Neuronal stem cell (in vitro differentiated cells): ENCODE results near the gene PDLIM5.

Experiments
- DNase-seq: peaks from one replicate; pipeline ENCODE4 v3.0.0-alpha.2; 2013; ENCODE audit warnings: low spot score
- H2AFZ ChIP-seq: one replicate; pipeline ENCODE4 v1.6.1; 2013; ENCODE audit warnings: mild to moderate bottlenecking, low read length, inconsistent platforms
- H2AK5ac ChIP-seq: 2 replicates; pipeline ENCODE4 v1.6.1; 2013; ENCODE audit warnings: low read depth, mild to moderate bottlenecking, inconsistent platforms, low read length, moderate library complexity, mixed read lengths
- H2BK120ac ChIP-seq: 2 replicates; pipeline ENCODE4 v1.6.1; 2013; ENCODE audit warnings: low read depth, mild to moderate bottlenecking, inconsistent platforms, low read length, moderate library complexity, mixed read lengths
- H2BK12ac ChIP-seq: one replicate; pipeline ENCODE4 v1.6.1; 2013; ENCODE audit warnings: low read length, inconsistent platforms
- H2BK15ac ChIP-seq: 2 replicates; pipeline ENCODE4 v1.6.1; 2013; ENCODE audit warnings: mild to moderate bottlenecking, low read length, inconsistent platforms, mixed read lengths
- H2BK5ac ChIP-seq: one replicate; pipeline ENCODE4 v1.6.1; 2013; ENCODE audit warnings: inconsistent platforms, mild to moderate bottlenecking, low read length, moderate library complexity
- H3K14ac ChIP-seq: one replicate; pipeline ENCODE4 v1.6.1; 2013; ENCODE audit warnings: low read length, inconsistent platforms
- H3K18ac ChIP-seq: 2 replicates; pipeline ENCODE4 v1.6.1; 2013; ENCODE audit warnings: low read length, inconsistent platforms
- H3K23ac ChIP-seq: 2 replicates; pipeline ENCODE4 v1.6.1; 2013; ENCODE audit warnings: low read depth, mild to moderate bottlenecking, mixed read lengths, low read length, inconsistent platforms; ENCODE audit not compliant: poor library complexity
- H3K27ac ChIP-seq: replicated peaks from 3 replicates; pipeline ENCODE4 v1.5.1; 2013; ENCODE audit warnings: low read length, inconsistent platforms
- H3K27me3 ChIP-seq, 3 experiments: 2 replicates each; pipeline ENCODE4 v1.6.1; 2013; ENCODE audit warnings: low read length in 3 of 3, mild to moderate bottlenecking in 2 of 3, inconsistent platforms in 1 of 3, low read depth in 1 of 3, mixed read lengths in 1 of 3, moderate library complexity in 1 of 3; ENCODE audit not compliant: control insufficient read depth in 3 of 3, insufficient read depth in 3 of 3
- H3K36me3 ChIP-seq, 2 donors: replicated peaks in 1 of 2; 2 replicates each; pipeline ENCODE4 v1.6.1; 2013; ENCODE audit warnings: low read length in 2 of 2; ENCODE audit not compliant: control insufficient read depth in 2 of 2, insufficient read depth in 2 of 2
- H3K4ac ChIP-seq: 2 replicates; pipeline ENCODE4 v1.6.1; 2013; ENCODE audit warnings: inconsistent platforms, mild to moderate bottlenecking, low read length, moderate library complexity
- H3K4me1 ChIP-seq, 2 donors: 1 replicate in 1 of 2; 2 replicates in 1 of 2; pipeline ENCODE4 v1.6.1; 2013; ENCODE audit warnings: low read length in 2 of 2, low read depth in 1 of 2; ENCODE audit not compliant: control insufficient read depth in 2 of 2, insufficient read depth in 1 of 2
- H3K4me2 ChIP-seq: one replicate; pipeline ENCODE4 v1.6.1; 2013; ENCODE audit warnings: mild to moderate bottlenecking, low read length, inconsistent platforms; ENCODE audit not compliant: insufficient read depth, poor library complexity, severe bottlenecking
- H3K4me3 ChIP-seq, 2 donors: 2 replicates each; pipeline ENCODE4 v1.5.1; 2013; ENCODE audit warnings: low read length in 2 of 2, mild to moderate bottlenecking in 2 of 2, inconsistent platforms in 1 of 2, moderate library complexity in 1 of 2
- H3K79me1 ChIP-seq: one replicate; pipeline ENCODE4 v1.6.1; 2013; ENCODE audit warnings: low read depth, mild to moderate bottlenecking, inconsistent platforms, low read length, moderate library complexity
- H3K9ac ChIP-seq: one replicate; pipeline ENCODE4 v1.6.1; 2013; ENCODE audit warnings: mild to moderate bottlenecking, low read depth, low read length, inconsistent platforms; ENCODE audit not compliant: poor library complexity
- H3K9me3 ChIP-seq, 2 donors: replicated peaks in 1 of 2; 2 replicates each; pipeline versions ENCODE3 to v1.6.1; 2013; ENCODE audit warnings: low read length in 2 of 2, mild to moderate bottlenecking in 2 of 2, inconsistent platforms in 1 of 2, low read depth in 1 of 2, mixed read lengths in 1 of 2, moderate library complexity in 1 of 2; ENCODE audit not compliant: control insufficient read depth in 2 of 2, insufficient read depth in 1 of 2
- H4K8ac ChIP-seq: one replicate; pipeline ENCODE4 v1.6.1; 2013; ENCODE audit warnings: low read depth, mild to moderate bottlenecking, inconsistent platforms, low read length, moderate library complexity
- H4K91ac ChIP-seq: one replicate; pipeline ENCODE4 v1.6.1; 2013; ENCODE audit warnings: low read length, low read depth, mild to moderate bottlenecking, inconsistent platforms; ENCODE audit not compliant: poor library complexity
- WGBS, 2 donors: extraction: QIAGEN DNeasy Blood & Tissue Kit; methylation state at CpG; one replicate each; pipeline ENCODE4 v1.1.7; 2013; ENCODE audit warnings: missing lambda C conversion rate in 2 of 2, mixed read lengths in 1 of 2; ENCODE audit not compliant: insufficient read length in 2 of 2, insufficient replicate concordance in 1 of 2; ENCODE audit errors: extremely low coverage in 2 of 2; 5-methylcytosine and 5-hydroxymethylcytosine counted together

PDLIM5 gene

GRCh38 chr4:94700298-94700697, 248.6 kb downstream of the PDLIM5 start:
- H2BK15ac ChIP-seq = no peak overlapping the region
- no peak overlapping the region for H3K4ac ChIP-seq
- H2BK5ac ChIP-seq = no peak overlapping the region
- no peak overlapping the region for H4K8ac ChIP-seq
- no peaks in the 10 kb centered on the region for H3K27me3 ChIP-seq
- no peak overlapping the region for H4K91ac ChIP-seq
- peaks cover 0 to 23% of the 10 kb centered on the region in 2 donors for H3K4me1 ChIP-seq
- H3K36me3 ChIP-seq = no peaks in the 10 kb centered on the region
- H2AFZ ChIP-seq = no peak overlapping the region
- H2AK5ac ChIP-seq = no peak overlapping the region
- DNase-seq = no peak
- H3K27ac ChIP-seq = no peak overlapping the region
- no peaks in the 10 kb centered on the region for H3K79me1 ChIP-seq
- H3K23ac ChIP-seq = no peak overlapping the region
- H3K18ac ChIP-seq = no peak overlapping the region
- H3K9ac ChIP-seq = no peak overlapping the region
- H3K14ac ChIP-seq = no peak overlapping the region
- H2BK12ac ChIP-seq = no peak overlapping the region
- H3K4me3 ChIP-seq = no peak overlapping the region
- no peak overlapping the region for H3K4me2 ChIP-seq
- H2BK120ac ChIP-seq = no peak overlapping the region
- no peaks in the 10 kb centered on the region for H3K9me3 ChIP-seq

DNA sequence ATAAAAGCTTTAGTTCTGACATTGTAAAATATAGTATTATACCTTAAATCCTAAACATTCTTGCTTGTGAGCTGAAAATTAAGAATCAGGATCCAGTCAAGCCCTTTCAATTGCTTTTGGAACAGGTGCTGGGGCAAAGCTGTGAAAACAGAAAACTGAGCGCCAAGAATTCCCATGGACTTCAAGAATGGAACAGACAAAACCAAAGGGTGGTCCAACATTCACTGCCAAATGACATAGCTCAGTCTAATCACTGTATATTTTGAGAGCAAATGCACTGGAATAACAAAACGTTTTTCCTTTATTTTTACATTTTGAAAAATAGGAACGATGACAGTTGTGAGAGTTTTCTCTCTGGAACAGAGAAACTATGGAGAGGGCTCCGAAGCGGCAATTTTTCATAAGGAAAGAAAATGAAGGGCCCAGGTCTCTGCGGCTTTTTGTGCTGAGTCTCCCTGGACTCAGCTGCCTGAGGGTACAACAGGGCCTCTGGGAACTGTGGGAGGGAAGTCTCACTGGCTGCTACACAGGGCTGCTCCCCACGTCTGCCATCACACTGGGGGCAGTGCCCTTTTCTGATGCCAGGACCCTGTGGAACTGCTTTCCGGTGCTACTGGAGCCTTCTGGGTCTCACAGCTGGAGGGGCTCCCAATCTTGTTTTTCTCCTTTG, 250.0 kb downstream of the PDLIM5 start:
- no CpG with 5 or more reads among the region's 8 CpGs for WGBS, 2 donors
- no peak overlapping the region for H3K27ac ChIP-seq
- H3K27me3 ChIP-seq = no peaks in the 10 kb centered on the region
- H3K4ac ChIP-seq = no peak overlapping the region
- H3K79me1 ChIP-seq = no peaks in the 10 kb centered on the region
- no peak overlapping the region for H2AFZ ChIP-seq
- H3K18ac ChIP-seq = no peak overlapping the region
- H2BK15ac ChIP-seq = no peak overlapping the region
- no peak overlapping the region for H4K8ac ChIP-seq
- H3K14ac ChIP-seq = no peak overlapping the region
- H4K91ac ChIP-seq = no peak overlapping the region
- H3K9me3 ChIP-seq = no peaks in the 10 kb centered on the region
- peaks cover 0 to 23% of the 10 kb centered on the region in 2 donors for H3K4me1 ChIP-seq
- H3K4me2 ChIP-seq = no peak overlapping the region
- H3K36me3 ChIP-seq = no peaks in the 10 kb centered on the region
- no peak for DNase-seq
- H2BK12ac ChIP-seq = no peak overlapping the region
- H2BK5ac ChIP-seq = no peak overlapping the region
- H2BK120ac ChIP-seq = no peak overlapping the region
- H3K9ac ChIP-seq = no peak overlapping the region
- H2AK5ac ChIP-seq = no peak overlapping the region
- no peak overlapping the region for H3K4me3 ChIP-seq
- H3K23ac ChIP-seq = no peak overlapping the region

- no peak overlapping the region for H4K8ac ChIP-seq
- H3K79me1 ChIP-seq = no peaks in the 10 kb centered on the region
- H3K4me3 ChIP-seq = no peak overlapping the region
- H3K4me1 ChIP-seq = no peaks in the 10 kb centered on the region
- H3K14ac ChIP-seq = no peak overlapping the region
- no peak overlapping the region for H3K18ac ChIP-seq
- H3K23ac ChIP-seq = no peak overlapping the region
- no peak overlapping the region for H2BK15ac ChIP-seq
- no peak overlapping the region for H3K9ac ChIP-seq
- no peak for DNase-seq
- no peak overlapping the region for H2BK12ac ChIP-seq
- H3K4me2 ChIP-seq = no peak overlapping the region
- no peak overlapping the region for H4K91ac ChIP-seq
- peak overlapping the region; percentile 68 for H2AFZ ChIP-seq
- H3K27ac ChIP-seq = no peak overlapping the region
- H3K4ac ChIP-seq = no peak overlapping the region
- no peak overlapping the region for H2AK5ac ChIP-seq
- whole genome bisulfite sequencing, 2 donors = no CpG with 5 or more reads among the region's 5 CpGs
- no peak overlapping the region for H2BK5ac ChIP-seq
- H3K27me3 ChIP-seq = no peaks in the 10 kb centered on the region
- H3K36me3 ChIP-seq = no peaks in the 10 kb centered on the region
- no peak overlapping the region for H2BK120ac ChIP-seq
- no peaks in the 10 kb centered on the region for H3K9me3 ChIP-seq
Observed at GRCh38 chr4:94711635-94712034, 259.9 kb downstream of the PDLIM5 start.

- Histone ChIP-seq H3K9ac (no peak overlapping the region), H3K4me2 (no peak overlapping the region), H3K27me3 (no peaks in the 10 kb centered on the region), H3K9me3 (no peaks in the 10 kb centered on the region), H3K27ac (no peak overlapping the region), H4K8ac (no peak overlapping the region), H3K18ac (no peak overlapping the region), H2BK5ac (no peak overlapping the region), H2BK120ac (no peak overlapping the region), H4K91ac (no peak overlapping the region), H3K23ac (no peak overlapping the region), H3K4ac (no peak overlapping the region), H3K36me3 (no peaks in the 10 kb centered on the region), H2BK12ac (no peak overlapping the region), H3K4me1 (no peaks in the 10 kb centered on the region), H3K14ac (no peak overlapping the region), H2AFZ (no peak overlapping the region), H2AK5ac (no peak overlapping the region), H3K4me3 (no peak overlapping the region), H3K79me1 (no peaks in the 10 kb centered on the region), H2BK15ac (no peak overlapping the region)
- WGBS, 2 donors = no CpG with 5 or more reads among the region's 5 CpGs
- DNase-seq = no peak
Observed at GRCh38 chr4:94714365-94715160, 262.8 kb downstream of the PDLIM5 start.
